ENCODE data around the gene SLC18A2.

DNA sequence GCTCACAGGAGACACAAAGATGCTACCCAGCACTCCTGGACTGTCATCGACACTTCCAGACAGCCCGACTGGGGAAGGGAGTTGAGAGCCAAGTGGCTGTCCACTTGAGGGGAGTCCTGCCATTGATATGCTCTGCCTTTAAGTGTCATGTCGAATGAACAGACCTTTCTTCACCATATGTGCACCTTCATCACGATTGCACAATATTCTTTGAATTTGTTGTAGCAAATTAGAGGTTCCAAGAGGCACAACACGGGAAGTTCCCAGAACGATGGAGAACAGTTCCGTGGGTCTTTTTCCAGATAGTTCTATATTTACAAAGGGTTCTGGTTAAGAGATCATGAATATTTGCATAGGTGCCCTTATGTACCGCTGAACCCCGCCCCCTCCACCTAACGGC, 16.0 kb downstream of the SLC18A2 start:
- TF ChIP-seq, protein P1, sequence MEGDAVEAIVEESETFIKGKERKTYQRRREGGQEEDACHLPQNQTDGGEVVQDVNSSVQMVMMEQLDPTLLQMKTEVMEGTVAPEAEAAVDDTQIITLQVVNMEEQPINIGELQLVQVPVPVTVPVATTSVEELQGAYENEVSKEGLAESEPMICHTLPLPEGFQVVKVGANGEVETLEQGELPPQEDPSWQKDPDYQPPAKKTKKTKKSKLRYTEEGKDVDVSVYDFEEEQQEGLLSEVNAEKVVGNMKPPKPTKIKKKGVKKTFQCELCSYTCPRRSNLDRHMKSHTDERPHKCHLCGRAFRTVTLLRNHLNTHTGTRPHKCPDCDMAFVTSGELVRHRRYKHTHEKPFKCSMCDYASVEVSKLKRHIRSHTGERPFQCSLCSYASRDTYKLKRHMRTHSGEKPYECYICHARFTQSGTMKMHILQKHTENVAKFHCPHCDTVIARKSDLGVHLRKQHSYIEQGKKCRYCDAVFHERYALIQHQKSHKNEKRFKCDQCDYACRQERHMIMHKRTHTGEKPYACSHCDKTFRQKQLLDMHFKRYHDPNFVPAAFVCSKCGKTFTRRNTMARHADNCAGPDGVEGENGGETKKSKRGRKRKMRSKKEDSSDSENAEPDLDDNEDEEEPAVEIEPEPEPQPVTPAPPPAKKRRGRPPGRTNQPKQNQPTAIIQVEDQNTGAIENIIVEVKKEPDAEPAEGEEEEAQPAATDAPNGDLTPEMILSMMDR (IDR thresholded peaks at IDR 0.05; ENCODE audit: low read length): no peak
- TF ChIP-seq EZH2 (IDR thresholded peaks at IDR 0.05; ENCODE audit: borderline replicate concordance, low read length): no peak

All from OCI-LY1 (cell line).